GM12873 (cell line): ENCODE measurements around the gene HIVEP2.

Experiments used
- TF ChIP-seq, protein P1 (sequence below): IDR thresholded peaks from 2 replicates; pipeline ENCODE4 v1.5.1; 2012; ENCODE audit warnings: low read depth, mild to moderate bottlenecking, moderate library complexity, low read length, control low read depth; ENCODE audit not compliant: insufficient read depth; ENCODE audit errors: missing control alignments

Gene HIVEP2

GRCh38 chr6:142851601-142852000 lies 93.4 kb downstream of the HIVEP2 start:
- TF ChIP-seq, protein P1, sequence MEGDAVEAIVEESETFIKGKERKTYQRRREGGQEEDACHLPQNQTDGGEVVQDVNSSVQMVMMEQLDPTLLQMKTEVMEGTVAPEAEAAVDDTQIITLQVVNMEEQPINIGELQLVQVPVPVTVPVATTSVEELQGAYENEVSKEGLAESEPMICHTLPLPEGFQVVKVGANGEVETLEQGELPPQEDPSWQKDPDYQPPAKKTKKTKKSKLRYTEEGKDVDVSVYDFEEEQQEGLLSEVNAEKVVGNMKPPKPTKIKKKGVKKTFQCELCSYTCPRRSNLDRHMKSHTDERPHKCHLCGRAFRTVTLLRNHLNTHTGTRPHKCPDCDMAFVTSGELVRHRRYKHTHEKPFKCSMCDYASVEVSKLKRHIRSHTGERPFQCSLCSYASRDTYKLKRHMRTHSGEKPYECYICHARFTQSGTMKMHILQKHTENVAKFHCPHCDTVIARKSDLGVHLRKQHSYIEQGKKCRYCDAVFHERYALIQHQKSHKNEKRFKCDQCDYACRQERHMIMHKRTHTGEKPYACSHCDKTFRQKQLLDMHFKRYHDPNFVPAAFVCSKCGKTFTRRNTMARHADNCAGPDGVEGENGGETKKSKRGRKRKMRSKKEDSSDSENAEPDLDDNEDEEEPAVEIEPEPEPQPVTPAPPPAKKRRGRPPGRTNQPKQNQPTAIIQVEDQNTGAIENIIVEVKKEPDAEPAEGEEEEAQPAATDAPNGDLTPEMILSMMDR: no peak

DNA sequence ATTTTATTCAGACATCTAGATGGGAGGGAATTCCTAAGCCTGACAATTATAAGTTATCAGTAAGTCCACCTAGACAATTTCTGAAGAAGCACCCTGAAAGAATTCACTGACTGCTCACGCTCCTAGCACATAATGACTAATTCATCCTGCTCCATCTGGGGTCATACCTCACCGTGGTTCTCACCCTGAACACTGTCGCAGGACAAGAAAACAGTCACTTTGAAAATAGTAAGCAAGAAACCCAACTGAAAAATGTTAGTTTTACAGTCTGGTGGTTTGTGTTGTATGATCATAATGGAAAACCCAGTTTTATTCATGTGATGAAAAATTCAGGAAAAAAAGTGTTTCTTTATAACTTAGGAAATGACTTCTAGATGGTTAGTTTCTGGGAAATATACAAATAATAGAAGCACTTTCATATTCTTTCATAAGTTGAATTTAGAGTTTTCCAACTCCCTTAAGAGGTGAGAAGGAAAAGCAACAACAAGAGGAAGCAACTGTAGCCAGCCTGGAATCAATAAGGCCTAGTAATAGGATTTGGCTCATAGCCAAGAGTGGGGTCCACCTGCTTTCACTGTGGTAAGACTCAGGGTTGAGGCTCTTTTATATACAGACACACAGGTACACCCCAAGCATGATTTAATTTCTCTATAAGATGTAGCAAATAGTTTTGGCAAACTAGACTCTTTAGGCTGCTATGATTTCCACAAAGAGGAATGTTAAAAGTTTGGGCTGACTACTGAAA lies 94.1 kb downstream of the HIVEP2 start:
- TF ChIP-seq, protein P1: no peak

GRCh38 chr6:142848976-142849375 lies 96.0 kb downstream of the HIVEP2 start:
- TF ChIP-seq, protein P1: no peak

GRCh38 chr6:142848156-142848555 lies 96.8 kb downstream of the HIVEP2 start:
- TF ChIP-seq, protein P1: no peak

- TF ChIP-seq, protein P1: no peak
Observed at GRCh38 chr6:142846883-142847287, 98.1 kb downstream of the HIVEP2 start.

DNA sequence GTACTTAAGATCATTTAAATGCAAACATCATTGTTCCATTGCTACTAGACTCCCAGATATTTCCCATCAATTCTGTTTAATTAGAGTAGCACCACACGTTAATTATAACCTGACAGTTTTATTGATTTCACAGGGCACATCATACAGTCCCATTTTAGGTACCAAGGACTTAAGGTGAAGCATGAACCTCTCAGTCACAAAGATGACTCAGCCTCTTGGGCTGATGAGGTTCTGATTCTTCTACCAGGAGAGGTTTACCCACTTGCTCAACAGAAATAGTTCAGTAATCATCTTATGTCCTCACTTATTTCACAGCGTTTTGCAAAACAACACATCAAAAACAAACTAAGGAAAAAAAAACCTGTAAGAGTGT lies 98.5 kb downstream of the HIVEP2 start:
- TF ChIP-seq, protein P1: no peak

DNA sequence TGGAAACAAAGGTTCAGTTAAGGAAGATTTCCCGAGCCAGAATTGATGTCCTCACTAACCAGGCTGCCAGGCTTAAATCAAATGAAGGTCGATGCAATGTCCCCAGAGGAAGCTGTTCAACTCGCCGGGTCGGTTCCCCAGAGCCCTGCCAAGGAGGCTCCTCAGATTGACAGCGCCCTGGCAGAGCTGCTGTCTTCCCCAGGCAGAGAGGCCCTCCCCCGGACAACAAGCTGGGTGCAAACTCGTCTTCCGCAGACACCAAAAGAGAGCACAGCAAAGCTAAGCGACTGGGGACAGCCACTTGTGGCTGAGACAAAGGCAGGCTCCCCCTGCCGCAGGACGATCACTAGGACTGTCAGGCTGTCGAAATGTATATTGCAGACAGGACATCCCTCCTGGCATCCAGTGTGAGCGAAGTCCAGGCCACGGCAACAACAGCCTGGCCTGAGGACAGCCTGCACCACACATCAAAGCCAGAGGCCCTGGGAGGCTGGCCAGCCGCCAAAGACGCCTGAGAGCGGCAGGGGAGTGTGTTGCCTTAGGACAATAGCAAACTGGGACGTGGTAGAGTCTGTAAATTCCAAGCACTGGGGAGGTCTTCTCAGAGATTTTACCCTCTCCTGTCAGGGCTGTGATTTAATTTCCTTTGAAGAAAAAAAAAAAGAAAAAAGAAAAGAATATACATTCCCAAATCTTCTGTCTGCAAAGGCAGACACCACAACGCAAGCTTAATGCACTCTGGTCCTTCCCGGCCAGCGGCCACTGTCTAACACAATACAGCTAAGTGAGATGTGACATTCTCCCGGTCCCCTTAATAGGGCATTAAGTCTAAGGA lies 99.1 kb downstream of the HIVEP2 start:
- TF ChIP-seq, protein P1: no peak
